ENCODE results near the gene TRIM40.

TRIM40 gene

GRCh38 chr6:30135757-30136156 lies at the start of gene TRIM40:
Gene TRIM40, plus strand, starts transcription at chr6:30136140. Its CDS starts 897 bp downstream, at chr6:30137037.
- TF ChIP-seq ZBTB7A (IDR thresholded peaks at IDR 0.05; ENCODE audit: low read depth) (no peak), CEBPB (IDR thresholded peaks at IDR 0.05) (no peak), MAX (IDR thresholded peaks at IDR 0.05) (no peak), TEAD4 (IDR thresholded peaks at IDR 0.05) (no peak), RAD21 (IDR thresholded peaks at IDR 0.05; ENCODE audit: low read depth) (no peak), CREB1 (IDR thresholded peaks at IDR 0.05; ENCODE audit: low read depth) (no peak), TCF12 (IDR thresholded peaks at IDR 0.05; ENCODE audit: low read depth) (no peak), TAF1 (IDR thresholded peaks at IDR 0.05; ENCODE audit: low read depth) (no peak), YY1 (IDR thresholded peaks at IDR 0.05; ENCODE audit: low read depth) (no peak), FOXM1 (IDR thresholded peaks at IDR 0.05; ENCODE audit: borderline replicate concordance, low read depth) (no peak), EGR1 (IDR thresholded peaks at IDR 0.05) (no peak), NFIC (IDR thresholded peaks at IDR 0.05) (no peak), EP300 (IDR thresholded peaks at IDR 0.05; ENCODE audit: borderline replicate concordance) (no peak), USF1 (IDR thresholded peaks at IDR 0.05) (no peak)

GRCh38 chr6:30087876-30088275 lies 48.1 kb upstream of the TRIM40 start:
- TF ChIP-seq ZBTB7A (IDR thresholded peaks at IDR 0.05; ENCODE audit: low read depth), result no peak
- no peak for TF ChIP-seq YY1 (IDR thresholded peaks at IDR 0.05; ENCODE audit: low read depth)
- no peak for TF ChIP-seq EGR1 (IDR thresholded peaks at IDR 0.05)
- no peak for TF ChIP-seq CEBPB (IDR thresholded peaks at IDR 0.05)
- TF ChIP-seq FOXM1 (IDR thresholded peaks at IDR 0.05; ENCODE audit: borderline replicate concordance, low read depth), result no peak
- TF ChIP-seq TCF12 (IDR thresholded peaks at IDR 0.05; ENCODE audit: low read depth), result no peak
- no peak for TF ChIP-seq NFIC (IDR thresholded peaks at IDR 0.05)
- no peak for TF ChIP-seq EP300 (IDR thresholded peaks at IDR 0.05; ENCODE audit: borderline replicate concordance)
- no peak for TF ChIP-seq REST (IDR thresholded peaks at IDR 0.05; ENCODE audit: low read depth)
- TF ChIP-seq MAX (IDR thresholded peaks at IDR 0.05), result no peak
- TF ChIP-seq CREB1 (IDR thresholded peaks at IDR 0.05; ENCODE audit: low read depth), result no peak
- no peak for TF ChIP-seq RAD21 (IDR thresholded peaks at IDR 0.05; ENCODE audit: low read depth)
- no peak for TF ChIP-seq TAF1 (IDR thresholded peaks at IDR 0.05; ENCODE audit: low read depth)

- peak; percentile 95 for TF ChIP-seq MAX (IDR thresholded peaks at IDR 0.05)
- no peak for TF ChIP-seq EGR1 (IDR thresholded peaks at IDR 0.05)
- no peak for TF ChIP-seq CREB1 (IDR thresholded peaks at IDR 0.05; ENCODE audit: low read depth)
- peak; percentile 23; the same call in 1 of the 2 replicates for TF ChIP-seq NFIC (IDR thresholded peaks at IDR 0.05)
These were observed 44.2 kb upstream of the TRIM40 start for GRCh38 chr6:30091577-30092381.

GRCh38 chr6:30092852-30093543 lies 42.9 kb upstream of the TRIM40 start:
- TF ChIP-seq FOXM1 (IDR thresholded peaks at IDR 0.05; ENCODE audit: borderline replicate concordance, low read depth) (no peak), EGR1 (IDR thresholded peaks at IDR 0.05) (no peak), CEBPB (IDR thresholded peaks at IDR 0.05) (no peak), NFIC (IDR thresholded peaks at IDR 0.05) (no peak), RAD21 (IDR thresholded peaks at IDR 0.05; ENCODE audit: low read depth) (no peak)

- TF ChIP-seq EP300 (IDR thresholded peaks at IDR 0.05; ENCODE audit: borderline replicate concordance) (no peak), NFIC (IDR thresholded peaks at IDR 0.05) (no peak), CEBPB (IDR thresholded peaks at IDR 0.05) (no peak), REST (IDR thresholded peaks at IDR 0.05; ENCODE audit: low read depth) (no peak), MAX (IDR thresholded peaks at IDR 0.05) (no peak), ZBTB7A (IDR thresholded peaks at IDR 0.05; ENCODE audit: low read depth) (no peak), EGR1 (IDR thresholded peaks at IDR 0.05) (no peak), FOXM1 (IDR thresholded peaks at IDR 0.05; ENCODE audit: borderline replicate concordance, low read depth) (no peak), USF1 (IDR thresholded peaks at IDR 0.05) (no peak), YY1 (IDR thresholded peaks at IDR 0.05; ENCODE audit: low read depth) (no peak)
These were observed 41.8 kb upstream of the TRIM40 start for GRCh38 chr6:30093951-30094661.
